Neural cell (in vitro differentiated cells): ENCODE data around the gene PLCB4. TPM values are rescaled to one million over a fixed set of nuclear protein-coding genes. Genes with fewer than 3 reads are reported as not detected.

ENCODE experiments used
- H2AFZ ChIP-seq: fragments of 200-600, 300-800 bp; sonication (generic), shearing (Covaris generic); 2 replicates; pipeline ENCODE4 v1.6.0; 2014; ENCODE audit warnings: low read depth, mild to moderate bottlenecking, antibody characterized with exemption, low read length, moderate library complexity
- H3F3A ChIP-seq: fragments of 200-600 bp; shearing (Covaris generic); 2 replicates; pipeline ENCODE4 v1.6.1; 2016; ENCODE audit warnings: mild to moderate bottlenecking, moderate library complexity, mixed read lengths, antibody characterized with exemption, low read length; ENCODE audit not compliant: insufficient read depth, poor library complexity, severe bottlenecking
- H3K27ac ChIP-seq: fragments of 200-600, 300-800 bp; sonication (generic), shearing (Covaris generic); 2 replicates; pipeline ENCODE4 v1.5.1; 2014; ENCODE audit warnings: mild to moderate bottlenecking, low read length, moderate library complexity
- H3K27me3 ChIP-seq: fragments of 300-800, 200-600 bp; sonication (generic), shearing (Covaris generic); 2 replicates; pipeline ENCODE4 v1.6.0; 2014; ENCODE audit warnings: mild to moderate bottlenecking, low read depth, low read length, moderate library complexity; ENCODE audit not compliant: insufficient read depth
- H3K36me3 ChIP-seq: fragments of 300-800, 200-600 bp; sonication (generic), shearing (Covaris generic); 2 replicates; pipeline ENCODE4 v1.5.1; 2014; ENCODE audit warnings: mild to moderate bottlenecking, antibody characterized with exemption, low read length, moderate library complexity; ENCODE audit not compliant: insufficient read depth
- H3K4me2 ChIP-seq: fragments of 300-800, 200-600 bp; sonication (generic), shearing (Covaris generic); 2 replicates; pipeline ENCODE4 v1.6.0; 2014; ENCODE audit warnings: mild to moderate bottlenecking, low read length
- H3K4me3 ChIP-seq: fragments of 300-800, 200-600 bp; sonication (generic), shearing (Covaris generic); 2 replicates; pipeline ENCODE4 v1.5.1; 2014; ENCODE audit warnings: mild to moderate bottlenecking, low read length, moderate library complexity
- H3K79me2 ChIP-seq: fragments of 200-600 bp; shearing (Covaris generic); replicated peaks from 2 replicates; pipeline ENCODE4 v1.6.0; 2014; ENCODE audit warnings: mild to moderate bottlenecking, low read length, moderate library complexity; ENCODE audit not compliant: insufficient read depth
- H3K9ac ChIP-seq: fragments of 300-800, 200-600 bp; sonication (generic), shearing (Covaris generic); 2 replicates; pipeline ENCODE4 v1.6.1; 2016; ENCODE audit warnings: mild to moderate bottlenecking, low read length, mixed read lengths
- H3K9me2 ChIP-seq: fragments of 200-600 bp; shearing (Covaris generic); 2 replicates; pipeline ENCODE4 v1.6.1; 2016; ENCODE audit warnings: mild to moderate bottlenecking, low read length, mixed read lengths; ENCODE audit not compliant: insufficient read depth
- H3K9me3 ChIP-seq: fragments of 200-600, 300-800 bp; sonication (generic), shearing (Covaris generic); 2 replicates; pipeline ENCODE4 v1.6.1; 2016; ENCODE audit warnings: mild to moderate bottlenecking, mixed run types, low read length, moderate library complexity, mixed read lengths
- H4K20me1 ChIP-seq: fragments of 200-600 bp; shearing (Covaris generic); 2 replicates; pipeline ENCODE4 v1.6.1; 2016; ENCODE audit warnings: mild to moderate bottlenecking, mixed run types; ENCODE audit not compliant: insufficient read depth
- EP300 ChIP-seq: fragments of 450-650 bp; conservative IDR thresholded peaks from 2 replicates; pipeline ENCODE4 v1.6.1; 2014; ENCODE audit warnings: antibody characterized with exemption, mild to moderate bottlenecking, moderate library complexity; ENCODE audit not compliant: poor library complexity, severe bottlenecking
- EZH2 ChIP-seq: fragments of 200-600, 300-800 bp; shearing (Covaris generic), sonication (generic); IDR thresholded peaks from 2 replicates; pipeline ENCODE4 v1.6.1; 2014; ENCODE audit warnings: antibody characterized with exemption, low read length, borderline replicate concordance, mild to moderate bottlenecking; ENCODE audit not compliant: insufficient read depth, poor library complexity, severe bottlenecking
- MXI1 ChIP-seq: fragments of 450-650 bp; conservative IDR thresholded peaks from 2 replicates; pipeline ENCODE4 v1.6.1; 2014; ENCODE audit warnings: antibody characterized with exemption, mild to moderate bottlenecking; ENCODE audit not compliant: poor library complexity, severe bottlenecking
- POLR2AphosphoS5 ChIP-seq: IDR thresholded peaks from 2 replicates; pipeline ENCODE4 v1.6.1; 2012
- RAD21 ChIP-seq: fragments of 450-650 bp; conservative IDR thresholded peaks from 2 replicates; pipeline ENCODE4 v1.6.1; 2014; ENCODE audit warnings: antibody characterized with exemption, mild to moderate bottlenecking, moderate library complexity
- SMC3 ChIP-seq: fragments of 450-650 bp; conservative IDR thresholded peaks from 2 replicates; pipeline ENCODE4 v1.6.1; 2014; ENCODE audit warnings: antibody characterized with exemption, mild to moderate bottlenecking, moderate library complexity; ENCODE audit not compliant: poor library complexity
- TAF1 ChIP-seq: IDR thresholded peaks from 2 replicates; pipeline ENCODE4 v1.6.1; 2012; ENCODE audit warnings: low read depth
- polyA plus RNA-seq: library from polyadenylated mRNA; depleted of rRNA; stranded (reverse); fragments of >200 nt; gene quantifications from 2 replicates; pipeline ENCODE4 v1.2.3, GENCODE V29; 2014
- TF ChIP-seq, protein P1 (sequence below): fragments of 450-650 bp; IDR thresholded peaks from 2 replicates; pipeline ENCODE4 v1.5.1; 2014; ENCODE audit warnings: antibody characterized with exemption, mild to moderate bottlenecking, moderate library complexity; ENCODE audit not compliant: poor library complexity, severe bottlenecking
- TF ChIP-seq, protein P2 (sequence below): IDR thresholded peaks from 2 replicates; pipeline ENCODE4 v1.6.1; 2012; ENCODE audit warnings: borderline replicate concordance

PLCB4 gene
- polyA plus RNA-seq, 1 donor from 2014 or later, result 13.1 TPM

DNA sequence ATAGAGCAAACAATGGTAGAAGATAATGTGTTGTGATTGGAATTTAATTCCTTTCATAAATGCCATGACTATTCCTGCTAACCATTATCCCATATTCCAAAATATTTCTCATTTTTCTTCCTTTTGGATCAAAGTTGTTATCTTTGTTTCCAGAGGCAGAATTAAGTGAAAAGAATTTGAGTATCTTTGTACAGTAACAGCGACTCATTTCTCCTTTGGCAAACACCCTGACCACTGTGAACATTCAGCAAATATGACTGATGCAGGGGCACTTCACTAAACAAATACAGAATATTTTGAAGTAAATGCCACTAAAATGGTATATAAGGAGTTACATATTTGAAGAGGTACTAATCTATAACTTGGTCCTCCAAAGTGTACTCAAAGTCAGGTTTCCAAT, 340.5 kb downstream of the PLCB4 start:
- Histone ChIP-seq H3K9ac (no peak overlapping the region), H3K27me3 (no peaks in the 10 kb centered on the region), H3F3A (no peaks in the 10 kb centered on the region), H3K9me3 (no peaks in the 10 kb centered on the region), H3K4me3 (no peak overlapping the region), H3K4me2 (no peak overlapping the region), H3K36me3 (no peaks in the 10 kb centered on the region), H4K20me1 (no peaks in the 10 kb centered on the region), H3K79me2 (no peaks in the 10 kb centered on the region), H3K9me2 (no peaks in the 10 kb centered on the region), H2AFZ (no peak overlapping the region), H3K27ac (no peak overlapping the region)
- TF ChIP-seq, protein P1, sequence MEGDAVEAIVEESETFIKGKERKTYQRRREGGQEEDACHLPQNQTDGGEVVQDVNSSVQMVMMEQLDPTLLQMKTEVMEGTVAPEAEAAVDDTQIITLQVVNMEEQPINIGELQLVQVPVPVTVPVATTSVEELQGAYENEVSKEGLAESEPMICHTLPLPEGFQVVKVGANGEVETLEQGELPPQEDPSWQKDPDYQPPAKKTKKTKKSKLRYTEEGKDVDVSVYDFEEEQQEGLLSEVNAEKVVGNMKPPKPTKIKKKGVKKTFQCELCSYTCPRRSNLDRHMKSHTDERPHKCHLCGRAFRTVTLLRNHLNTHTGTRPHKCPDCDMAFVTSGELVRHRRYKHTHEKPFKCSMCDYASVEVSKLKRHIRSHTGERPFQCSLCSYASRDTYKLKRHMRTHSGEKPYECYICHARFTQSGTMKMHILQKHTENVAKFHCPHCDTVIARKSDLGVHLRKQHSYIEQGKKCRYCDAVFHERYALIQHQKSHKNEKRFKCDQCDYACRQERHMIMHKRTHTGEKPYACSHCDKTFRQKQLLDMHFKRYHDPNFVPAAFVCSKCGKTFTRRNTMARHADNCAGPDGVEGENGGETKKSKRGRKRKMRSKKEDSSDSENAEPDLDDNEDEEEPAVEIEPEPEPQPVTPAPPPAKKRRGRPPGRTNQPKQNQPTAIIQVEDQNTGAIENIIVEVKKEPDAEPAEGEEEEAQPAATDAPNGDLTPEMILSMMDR, result no peak
- TF ChIP-seq TAF1, result no peak
- no peak for TF ChIP-seq POLR2AphosphoS5
- no peak for TF ChIP-seq SMC3
- no peak for TF ChIP-seq EP300
- TF ChIP-seq, protein P2, sequence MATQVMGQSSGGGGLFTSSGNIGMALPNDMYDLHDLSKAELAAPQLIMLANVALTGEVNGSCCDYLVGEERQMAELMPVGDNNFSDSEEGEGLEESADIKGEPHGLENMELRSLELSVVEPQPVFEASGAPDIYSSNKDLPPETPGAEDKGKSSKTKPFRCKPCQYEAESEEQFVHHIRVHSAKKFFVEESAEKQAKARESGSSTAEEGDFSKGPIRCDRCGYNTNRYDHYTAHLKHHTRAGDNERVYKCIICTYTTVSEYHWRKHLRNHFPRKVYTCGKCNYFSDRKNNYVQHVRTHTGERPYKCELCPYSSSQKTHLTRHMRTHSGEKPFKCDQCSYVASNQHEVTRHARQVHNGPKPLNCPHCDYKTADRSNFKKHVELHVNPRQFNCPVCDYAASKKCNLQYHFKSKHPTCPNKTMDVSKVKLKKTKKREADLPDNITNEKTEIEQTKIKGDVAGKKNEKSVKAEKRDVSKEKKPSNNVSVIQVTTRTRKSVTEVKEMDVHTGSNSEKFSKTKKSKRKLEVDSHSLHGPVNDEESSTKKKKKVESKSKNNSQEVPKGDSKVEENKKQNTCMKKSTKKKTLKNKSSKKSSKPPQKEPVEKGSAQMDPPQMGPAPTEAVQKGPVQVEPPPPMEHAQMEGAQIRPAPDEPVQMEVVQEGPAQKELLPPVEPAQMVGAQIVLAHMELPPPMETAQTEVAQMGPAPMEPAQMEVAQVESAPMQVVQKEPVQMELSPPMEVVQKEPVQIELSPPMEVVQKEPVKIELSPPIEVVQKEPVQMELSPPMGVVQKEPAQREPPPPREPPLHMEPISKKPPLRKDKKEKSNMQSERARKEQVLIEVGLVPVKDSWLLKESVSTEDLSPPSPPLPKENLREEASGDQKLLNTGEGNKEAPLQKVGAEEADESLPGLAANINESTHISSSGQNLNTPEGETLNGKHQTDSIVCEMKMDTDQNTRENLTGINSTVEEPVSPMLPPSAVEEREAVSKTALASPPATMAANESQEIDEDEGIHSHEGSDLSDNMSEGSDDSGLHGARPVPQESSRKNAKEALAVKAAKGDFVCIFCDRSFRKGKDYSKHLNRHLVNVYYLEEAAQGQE, result no peak
- TF ChIP-seq RAD21, result no peak
- TF ChIP-seq EZH2, result no peak

DNA sequence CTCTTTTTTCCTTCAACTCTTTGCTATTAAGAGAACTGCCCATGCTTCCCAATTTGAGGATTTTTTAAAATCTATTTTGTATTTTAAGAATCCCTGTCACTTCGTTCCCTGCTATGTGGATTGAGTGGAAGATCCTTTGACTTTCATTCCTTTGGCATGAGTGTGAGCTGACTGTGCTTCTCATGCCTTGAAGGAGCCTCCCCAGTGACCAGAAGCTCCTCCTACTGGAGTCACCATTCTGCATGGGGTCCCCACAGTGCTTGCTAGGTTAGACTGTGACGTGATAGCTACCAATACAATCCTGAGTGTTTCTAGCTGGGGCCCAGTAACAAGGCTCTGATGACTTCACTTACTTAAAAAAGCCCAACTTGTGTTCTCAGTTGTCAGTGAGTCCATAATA, 341.1 kb downstream of the PLCB4 start:
- Histone ChIP-seq H2AFZ (no peak overlapping the region), H4K20me1 (no peaks in the 10 kb centered on the region), H3K27ac (no peak overlapping the region), H3K36me3 (no peaks in the 10 kb centered on the region), H3K4me3 (no peak overlapping the region), H3K9ac (no peak overlapping the region), H3K9me3 (no peaks in the 10 kb centered on the region), H3K27me3 (no peaks in the 10 kb centered on the region), H3F3A (no peaks in the 10 kb centered on the region), H3K79me2 (no peaks in the 10 kb centered on the region), H3K4me2 (no peak overlapping the region), H3K9me2 (no peaks in the 10 kb centered on the region)
- no peak for TF ChIP-seq RAD21
- TF ChIP-seq SMC3, result no peak
- no peak for TF ChIP-seq TAF1
- no peak for TF ChIP-seq EZH2
- no peak for TF ChIP-seq EP300
- TF ChIP-seq POLR2AphosphoS5, result no peak
- no peak for TF ChIP-seq MXI1
- TF ChIP-seq, protein P1, result no peak
- TF ChIP-seq, protein P2, result no peak
